OCI-LY7 (cell line): ENCODE results near the gene FOXE1.

Experiments
- EZH2phosphoT487 ChIP-seq: fragments of 200-600 bp; sonication (generic); IDR thresholded peaks from 2 replicates; pipeline ENCODE4 v1.6.1; 2018; ENCODE audit warnings: low read depth, borderline replicate concordance, mild to moderate bottlenecking, mixed run types, antibody characterized with exemption, low read length, moderate library complexity, mixed read lengths
- TF ChIP-seq, protein P1 (sequence below): fragments of 200-600 bp; sonication (generic); conservative IDR thresholded peaks from 2 replicates; pipeline ENCODE4 v1.5.1; 2014; ENCODE audit warnings: mild to moderate bottlenecking, antibody characterized with exemption, low read length, moderate library complexity, mixed read lengths

DNA sequence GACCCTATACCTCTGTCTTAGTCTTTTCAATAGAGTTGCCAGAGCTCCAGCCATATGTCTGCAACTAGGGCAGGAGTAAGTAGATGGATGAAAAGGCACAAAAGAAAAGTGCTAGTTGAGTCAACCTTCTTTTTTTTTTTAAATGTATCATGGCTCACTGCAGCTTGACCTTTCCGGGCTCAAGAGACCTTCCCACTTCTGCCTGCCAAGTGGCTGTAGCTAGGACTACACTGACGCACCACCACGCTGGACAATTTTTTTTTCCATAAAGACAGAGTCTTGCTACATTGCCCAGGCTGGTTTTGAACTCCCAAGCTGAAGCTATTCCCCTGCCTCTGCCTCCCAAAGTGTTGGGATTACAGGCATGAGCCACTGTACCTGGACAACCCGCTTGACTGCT, 27.3 kb downstream of the FOXE1 start:
- TF ChIP-seq, protein P1, sequence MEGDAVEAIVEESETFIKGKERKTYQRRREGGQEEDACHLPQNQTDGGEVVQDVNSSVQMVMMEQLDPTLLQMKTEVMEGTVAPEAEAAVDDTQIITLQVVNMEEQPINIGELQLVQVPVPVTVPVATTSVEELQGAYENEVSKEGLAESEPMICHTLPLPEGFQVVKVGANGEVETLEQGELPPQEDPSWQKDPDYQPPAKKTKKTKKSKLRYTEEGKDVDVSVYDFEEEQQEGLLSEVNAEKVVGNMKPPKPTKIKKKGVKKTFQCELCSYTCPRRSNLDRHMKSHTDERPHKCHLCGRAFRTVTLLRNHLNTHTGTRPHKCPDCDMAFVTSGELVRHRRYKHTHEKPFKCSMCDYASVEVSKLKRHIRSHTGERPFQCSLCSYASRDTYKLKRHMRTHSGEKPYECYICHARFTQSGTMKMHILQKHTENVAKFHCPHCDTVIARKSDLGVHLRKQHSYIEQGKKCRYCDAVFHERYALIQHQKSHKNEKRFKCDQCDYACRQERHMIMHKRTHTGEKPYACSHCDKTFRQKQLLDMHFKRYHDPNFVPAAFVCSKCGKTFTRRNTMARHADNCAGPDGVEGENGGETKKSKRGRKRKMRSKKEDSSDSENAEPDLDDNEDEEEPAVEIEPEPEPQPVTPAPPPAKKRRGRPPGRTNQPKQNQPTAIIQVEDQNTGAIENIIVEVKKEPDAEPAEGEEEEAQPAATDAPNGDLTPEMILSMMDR, result no peak
- no peak for TF ChIP-seq EZH2phosphoT487
